CD1c-positive myeloid dendritic cell (primary cell): ENCODE data around the gene TNRC6C.

Source experiments
- DNase-seq: peaks from one replicate; pipeline ENCODE4 v3.0.0-alpha.2; 2016; ENCODE audit errors: extremely low spot score

The TNRC6C gene

DNA sequence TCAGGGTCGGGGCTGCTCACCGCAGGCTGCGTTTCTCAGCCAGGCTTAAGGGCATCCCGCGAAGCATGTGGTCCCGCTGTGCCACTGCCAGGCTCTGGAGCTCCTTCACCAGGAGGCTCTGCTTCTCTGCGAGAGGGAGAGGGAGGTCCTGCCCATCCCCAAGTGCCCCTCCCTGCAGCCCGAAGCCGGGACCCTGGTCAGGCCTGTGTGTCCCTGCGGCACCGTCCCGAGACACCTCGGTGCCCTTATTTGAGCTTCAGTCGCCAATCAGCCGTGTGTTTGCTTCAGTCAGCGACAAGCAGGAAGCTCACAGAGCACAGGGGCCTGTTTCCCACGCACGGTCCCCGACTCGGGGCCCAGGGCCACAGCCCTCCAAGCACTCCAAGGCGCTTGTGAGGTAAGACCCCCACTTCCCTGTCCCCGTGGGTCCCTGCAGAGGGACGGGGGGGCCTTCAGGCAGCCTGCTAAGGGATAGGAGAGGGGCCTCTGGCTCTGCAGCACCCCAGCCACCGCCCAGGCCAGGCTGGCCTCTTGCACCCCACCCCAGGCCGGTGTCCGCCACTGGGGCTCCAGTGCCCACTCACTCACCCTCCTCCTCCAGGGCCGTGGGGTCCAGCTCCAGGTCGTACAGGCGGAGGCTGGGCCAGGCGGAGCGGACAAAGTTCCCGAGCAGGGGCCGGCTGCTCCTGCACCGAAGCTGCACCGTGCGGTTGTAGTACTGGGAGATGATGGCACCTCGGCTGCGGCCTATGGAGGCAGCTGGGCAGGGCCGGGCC is 166.8 kb downstream of the TNRC6C start:
- DNase-seq: peak; percentile 26

DNA sequence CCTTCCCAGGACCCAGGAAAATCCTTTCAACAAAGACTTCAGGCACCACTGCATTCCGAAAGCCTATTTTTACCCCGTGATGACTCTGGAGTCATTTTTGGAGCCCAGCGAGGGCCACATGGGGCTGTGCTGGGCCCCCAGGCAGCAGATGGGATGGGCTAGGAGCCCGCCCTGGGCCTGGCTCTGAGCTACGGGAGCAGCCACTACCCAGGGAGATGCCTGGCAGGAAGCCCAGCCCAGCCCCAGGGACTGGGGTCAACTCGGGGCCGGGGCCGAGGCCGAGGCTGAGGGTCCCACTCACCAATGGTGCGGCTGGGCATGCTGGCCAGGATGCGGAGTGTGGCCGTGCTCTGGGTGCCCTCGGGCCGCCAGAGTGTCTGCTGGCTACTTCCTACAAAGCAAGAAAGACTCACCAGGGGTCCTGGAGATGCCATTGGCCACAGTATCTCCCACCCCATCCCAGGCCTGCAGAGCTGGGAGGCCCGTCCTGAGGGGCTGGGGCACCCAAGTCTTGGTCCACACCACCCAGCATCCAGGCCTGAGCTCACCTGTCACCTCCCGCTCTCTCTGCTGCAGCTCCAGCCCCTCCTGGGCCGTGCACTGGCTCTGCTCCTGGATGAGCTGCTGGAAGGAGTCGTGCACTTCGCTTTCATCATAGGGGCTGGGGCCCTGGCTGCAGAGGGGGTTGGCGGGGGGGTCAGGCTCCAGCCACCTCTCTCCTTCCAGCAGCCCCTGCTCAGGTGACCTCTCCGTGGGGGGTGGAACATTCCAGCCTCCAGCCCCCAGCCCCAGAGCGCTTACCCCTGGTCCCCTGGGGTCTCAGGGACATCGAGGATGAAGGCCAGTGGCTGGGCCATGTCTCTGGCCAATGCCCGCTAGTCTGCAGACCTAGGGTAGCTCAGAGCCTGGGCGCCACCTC is 167.7 kb downstream of the TNRC6C start:
- DNase-seq: no peak

- no peak for DNase-seq
These were observed 168.4 kb downstream of the TNRC6C start for GRCh38 chr17:78126895-78127238.

GRCh38 chr17:78127239-78127887 is 168.9 kb downstream of the TNRC6C start:
- peak; percentile 88 for DNase-seq

DNA sequence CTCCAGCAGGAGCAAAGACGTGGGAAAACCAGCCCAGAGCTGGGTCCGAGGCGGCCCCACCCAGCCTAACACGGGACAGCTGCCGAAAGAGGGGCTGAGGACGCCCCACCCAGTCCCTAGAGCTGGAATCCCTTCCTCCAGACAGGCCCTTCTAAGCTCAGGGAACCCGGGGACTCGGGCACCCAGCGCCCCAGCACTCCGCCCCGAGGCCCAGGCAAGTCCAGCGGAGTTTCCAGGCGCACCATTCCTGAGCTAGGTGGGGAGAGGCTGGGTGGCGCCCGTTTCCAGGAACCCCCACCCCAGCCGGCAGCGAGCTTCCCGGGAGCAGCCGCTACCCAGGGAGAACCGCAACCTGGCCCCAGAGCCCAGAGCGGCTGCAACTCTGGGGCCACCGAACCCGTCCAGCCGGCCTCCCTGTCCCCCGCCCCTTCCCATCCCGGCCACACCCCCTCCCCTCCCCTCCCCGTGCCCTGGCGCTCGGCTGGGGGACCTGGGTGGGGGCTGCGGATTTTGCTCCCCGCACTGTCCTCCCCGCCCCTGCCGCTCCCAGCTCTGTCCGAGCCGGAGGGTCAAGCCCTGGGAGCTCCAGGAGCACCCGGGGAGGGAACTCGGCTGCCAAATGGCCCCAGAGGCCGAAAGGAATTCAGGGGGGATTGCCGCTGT is 169.5 kb downstream of the TNRC6C start:
- DNase-seq: no peak

DNA sequence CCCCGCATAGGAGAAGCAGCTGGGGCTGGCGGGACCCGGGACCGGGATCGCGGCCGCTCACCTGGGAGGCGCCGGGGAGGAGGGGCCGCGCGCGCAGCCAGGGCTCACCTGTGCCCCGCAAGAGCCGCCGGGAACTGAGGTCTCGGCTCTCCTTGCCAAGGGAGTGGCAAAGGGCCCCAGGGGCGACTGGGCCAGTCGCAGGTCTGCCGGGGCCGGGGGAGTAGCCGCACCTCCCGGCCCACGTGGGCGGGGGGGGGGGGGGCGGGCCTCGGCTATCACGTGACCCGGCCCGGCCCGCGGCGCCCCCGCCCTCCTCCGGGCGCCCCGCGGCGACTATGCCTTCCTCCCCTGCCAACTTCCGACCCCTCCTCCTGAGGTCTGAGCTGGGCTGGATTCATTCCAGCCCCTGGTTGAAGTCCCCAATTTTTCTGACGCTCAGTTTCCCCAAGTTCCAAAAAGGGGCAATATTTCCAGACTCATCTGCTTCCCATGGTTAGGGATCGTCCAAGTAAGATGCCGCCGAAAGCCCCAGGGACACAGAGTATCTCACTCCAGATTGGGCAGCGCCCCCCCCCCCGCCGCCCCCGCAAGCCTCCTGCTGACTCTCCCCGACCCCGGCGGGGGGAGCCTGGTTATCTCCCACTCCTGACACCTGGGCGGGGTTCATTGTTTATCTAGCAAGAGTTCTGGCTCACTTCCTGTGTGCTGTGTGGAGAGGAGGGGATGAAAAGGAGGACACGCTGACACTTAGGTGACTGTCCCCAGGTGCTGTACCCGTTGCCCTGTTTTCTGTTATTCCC is 170.2 kb downstream of the TNRC6C start, which contains the start of gene TMC6:
Gene TMC6, minus strand, starts transcription at position 205 of the 800 bp plus-strand sequence. CDS start 1,923 bp downstream, outside the sequence.
- peak; percentile 74 for DNase-seq

- peak; percentile 37 for DNase-seq
These were observed 171.0 kb downstream of the TNRC6C start for GRCh38 chr17:78129351-78130089.

DNA sequence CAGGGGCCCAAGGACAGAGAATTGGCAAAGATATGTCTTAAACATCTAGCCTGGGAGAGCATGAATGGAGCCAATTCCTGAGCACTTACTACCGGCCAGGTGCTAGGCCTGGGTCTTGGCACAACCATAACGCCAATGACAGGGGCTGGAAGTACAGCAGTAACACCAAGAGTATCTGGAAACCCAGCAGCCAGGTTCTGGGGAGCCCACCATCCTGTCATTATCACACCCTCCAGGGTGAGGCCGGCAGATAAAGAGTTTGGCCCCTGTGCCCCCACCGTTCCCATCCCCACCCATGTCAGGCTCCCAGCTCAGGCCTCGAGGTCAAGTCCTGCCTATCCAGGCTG is 171.6 kb downstream of the TNRC6C start:
- no peak for DNase-seq

DNA sequence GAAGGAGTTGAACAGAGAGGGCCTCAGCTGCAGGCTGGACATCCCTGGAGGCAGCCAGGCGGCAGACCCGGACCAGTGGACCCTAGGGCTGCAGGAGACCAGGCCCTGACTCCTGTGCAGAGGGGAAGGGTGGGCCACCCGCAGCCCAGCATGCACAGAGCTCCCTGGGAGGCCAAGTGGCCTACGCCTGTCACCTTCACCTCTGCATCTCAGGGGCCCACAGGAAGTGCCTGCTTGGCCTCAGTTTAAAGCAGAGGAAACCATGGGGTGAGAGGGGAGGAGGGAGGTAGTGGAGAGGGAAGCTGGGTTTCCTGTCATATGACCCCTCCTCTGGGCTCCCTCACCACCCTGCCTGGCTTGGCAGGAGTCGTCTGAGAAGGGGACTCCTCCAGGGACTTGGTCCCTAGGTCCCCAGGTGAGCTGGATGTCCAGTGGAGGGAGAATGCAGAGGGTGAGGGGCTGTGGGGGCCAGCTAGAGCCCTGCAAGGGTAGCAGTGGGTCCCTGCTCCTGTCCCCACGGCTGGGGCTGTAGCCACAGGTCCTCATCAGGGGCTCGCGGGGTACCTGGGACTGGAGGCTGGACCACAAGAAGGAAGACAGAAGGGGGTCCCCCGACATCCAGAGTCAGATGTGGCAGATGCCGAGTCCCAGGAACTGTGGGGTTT is 172.1 kb downstream of the TNRC6C start, which contains the start of gene TMC8:
Gene TMC8, plus strand, starts transcription at position 335 of the 665 bp plus-strand sequence. CDS start 818 bp downstream, outside the sequence.
- DNase-seq: peak; percentile 53

GRCh38 chr17:78131172-78132083 is 172.9 kb downstream of the TNRC6C start:
- DNase-seq: peak; percentile 66

DNA sequence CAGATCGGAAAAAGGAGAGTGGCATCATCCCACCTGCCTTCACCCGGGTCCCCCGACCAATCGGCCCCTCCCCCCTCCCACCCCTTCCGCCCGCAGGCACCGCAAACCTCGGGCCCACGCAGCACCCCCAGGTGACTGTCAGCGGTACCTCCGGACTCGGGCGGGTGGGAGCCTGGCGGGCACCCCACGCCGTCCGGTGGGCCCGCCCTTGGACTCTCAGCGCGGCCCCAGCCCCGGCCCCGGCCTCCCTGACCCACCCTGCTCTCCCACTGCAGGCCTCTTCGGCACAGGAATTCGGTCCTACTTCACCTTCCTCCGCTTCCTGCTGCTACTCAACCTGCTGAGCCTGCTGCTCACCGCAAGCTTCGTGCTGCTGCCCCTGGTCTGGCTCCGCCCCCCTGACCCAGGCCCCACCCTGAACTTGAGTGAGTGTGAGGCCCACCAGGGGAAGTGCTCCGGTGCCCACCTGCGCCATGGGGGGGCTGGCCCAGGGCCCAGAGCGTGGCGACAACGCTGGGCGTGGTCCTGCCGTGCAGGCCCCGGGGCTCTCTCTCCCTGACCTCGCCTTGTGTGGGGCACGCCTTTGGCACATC is 173.7 kb downstream of the TNRC6C start:
- peak; percentile 41 for DNase-seq

DNA sequence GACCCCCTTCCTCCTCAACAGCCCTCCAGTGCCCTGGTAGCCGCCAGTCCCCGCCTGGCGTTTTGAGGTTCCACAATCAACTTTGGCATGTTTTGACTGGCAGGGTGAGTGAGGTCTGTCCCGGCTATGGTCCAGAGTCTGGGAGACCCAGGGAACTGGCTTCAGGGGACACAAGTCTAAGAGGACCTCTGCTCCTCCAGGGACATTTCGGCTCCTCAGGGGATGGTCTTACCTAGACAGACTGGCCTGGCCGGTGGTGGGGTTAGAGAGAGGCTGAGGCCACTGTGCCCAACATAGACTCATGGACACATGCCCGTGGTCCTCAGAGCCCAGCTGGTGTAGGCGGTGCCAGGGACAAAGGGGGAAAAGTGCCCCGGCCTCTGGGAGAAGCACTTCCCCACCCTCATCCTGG is 174.3 kb downstream of the TNRC6C start:
- DNase-seq: no peak

GRCh38 chr17:78133179-78133951 is 174.9 kb downstream of the TNRC6C start:
- no peak for DNase-seq

DNA sequence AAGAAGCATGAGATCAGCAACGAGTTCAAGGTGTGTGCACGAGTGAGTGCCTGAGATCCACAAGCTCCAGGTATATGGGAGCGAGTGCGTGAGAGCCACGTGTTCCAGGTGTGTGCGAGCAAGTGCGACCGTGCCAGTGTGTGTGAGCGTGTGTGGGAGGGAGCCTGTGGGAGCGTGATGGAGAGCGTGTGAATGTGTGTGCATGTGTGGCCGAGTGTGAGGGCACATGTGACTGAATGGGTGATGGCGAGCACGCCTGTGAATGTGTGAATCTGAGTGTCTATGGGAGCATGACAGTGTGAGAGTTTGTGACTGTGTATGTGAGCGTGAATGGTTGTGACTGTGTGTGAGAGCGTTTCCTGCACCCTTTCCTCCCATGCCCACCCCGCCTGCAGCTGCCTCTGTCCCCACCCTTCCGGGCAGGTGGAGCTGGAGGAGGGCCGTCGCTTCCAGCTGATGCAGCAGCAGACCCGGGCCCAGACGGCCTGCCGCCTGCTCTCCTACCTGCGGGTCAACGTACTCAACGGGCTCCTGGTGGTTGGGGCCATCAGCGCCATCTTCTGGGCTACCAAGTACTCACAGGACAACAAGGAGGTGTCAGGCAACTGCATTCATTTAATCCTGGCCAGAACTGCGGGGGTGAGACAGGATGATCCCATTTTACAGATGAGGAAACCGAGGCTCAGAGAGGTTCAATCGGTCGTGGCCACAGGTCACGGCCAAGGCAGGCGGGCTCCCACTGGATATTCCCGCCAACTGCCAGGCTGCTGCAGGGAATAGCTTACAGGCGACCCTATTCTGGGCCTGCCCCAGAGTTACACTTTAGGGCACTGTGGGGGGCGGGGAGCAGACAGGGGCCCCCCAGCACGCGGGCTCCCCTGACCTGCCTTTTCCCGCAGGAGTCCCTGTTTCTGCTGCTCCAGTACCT is 175.7 kb downstream of the TNRC6C start:
- DNase-seq: peak; percentile 64

DNA sequence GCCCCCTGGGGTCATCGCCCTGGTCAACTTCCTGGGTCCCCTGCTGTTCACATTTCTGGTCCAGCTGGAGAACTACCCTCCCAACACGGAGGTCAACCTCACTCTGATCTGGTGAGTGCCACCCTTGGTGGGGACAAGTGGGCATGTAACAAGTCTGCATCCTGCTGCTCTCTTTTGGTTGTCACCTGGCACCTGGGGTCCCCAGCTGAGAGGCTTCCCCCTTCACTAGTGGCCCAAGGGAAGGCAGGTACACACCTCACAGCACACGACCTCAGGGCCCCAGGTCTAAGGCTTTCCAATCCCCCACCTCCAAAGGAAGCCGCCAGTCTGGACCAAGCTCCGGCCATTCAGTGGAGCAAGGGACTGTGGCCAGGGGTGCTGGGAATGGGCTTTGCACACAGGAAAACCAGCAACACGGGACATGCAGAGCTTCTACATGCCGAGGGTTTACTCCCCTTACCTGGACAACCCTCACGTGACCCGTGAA is 176.4 kb downstream of the TNRC6C start:
- DNase-seq: no peak
